ENCODE data around the gene ARID1B.

Gene ARID1B

DNA sequence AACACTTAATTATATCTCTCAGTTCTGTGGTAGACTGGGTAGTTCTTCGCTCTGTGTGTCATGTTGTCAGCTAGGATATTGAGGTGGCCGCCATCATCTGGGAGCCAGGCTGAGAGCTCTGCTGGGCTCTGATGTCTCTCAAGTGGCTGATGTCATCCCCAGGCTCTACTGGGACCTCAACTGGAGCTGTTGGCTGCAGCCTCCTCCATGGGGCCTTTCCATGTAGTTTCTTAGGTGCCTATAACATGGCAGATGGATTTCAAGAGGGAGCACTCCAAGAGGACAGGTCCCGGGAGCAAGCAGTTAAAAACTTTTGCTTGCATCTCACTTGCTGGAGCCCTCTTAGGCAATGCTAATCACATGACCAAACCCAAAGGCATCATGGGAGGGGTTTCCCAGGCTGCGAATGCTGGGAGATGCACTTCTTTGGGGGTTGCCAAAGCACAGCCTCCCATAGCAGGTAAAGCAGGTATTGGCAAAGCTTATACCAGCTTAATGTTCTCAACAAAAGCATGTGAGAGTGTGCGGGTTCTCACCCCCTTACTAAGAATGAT, 416.3 kb downstream of the ARID1B start:
- DNase-seq (ENCODE audit: low read depth), result no peak
- H3K4me3 ChIP-seq (ENCODE audit: control insufficient read depth, low read depth, low read length), result no peak overlapping the region
- TF ChIP-seq, protein P1, sequence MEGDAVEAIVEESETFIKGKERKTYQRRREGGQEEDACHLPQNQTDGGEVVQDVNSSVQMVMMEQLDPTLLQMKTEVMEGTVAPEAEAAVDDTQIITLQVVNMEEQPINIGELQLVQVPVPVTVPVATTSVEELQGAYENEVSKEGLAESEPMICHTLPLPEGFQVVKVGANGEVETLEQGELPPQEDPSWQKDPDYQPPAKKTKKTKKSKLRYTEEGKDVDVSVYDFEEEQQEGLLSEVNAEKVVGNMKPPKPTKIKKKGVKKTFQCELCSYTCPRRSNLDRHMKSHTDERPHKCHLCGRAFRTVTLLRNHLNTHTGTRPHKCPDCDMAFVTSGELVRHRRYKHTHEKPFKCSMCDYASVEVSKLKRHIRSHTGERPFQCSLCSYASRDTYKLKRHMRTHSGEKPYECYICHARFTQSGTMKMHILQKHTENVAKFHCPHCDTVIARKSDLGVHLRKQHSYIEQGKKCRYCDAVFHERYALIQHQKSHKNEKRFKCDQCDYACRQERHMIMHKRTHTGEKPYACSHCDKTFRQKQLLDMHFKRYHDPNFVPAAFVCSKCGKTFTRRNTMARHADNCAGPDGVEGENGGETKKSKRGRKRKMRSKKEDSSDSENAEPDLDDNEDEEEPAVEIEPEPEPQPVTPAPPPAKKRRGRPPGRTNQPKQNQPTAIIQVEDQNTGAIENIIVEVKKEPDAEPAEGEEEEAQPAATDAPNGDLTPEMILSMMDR (IDR thresholded peaks at IDR 0.05; ENCODE audit: control insufficient read depth, insufficient read depth, low read depth, low read length, missing control alignments), result no peak

DNA sequence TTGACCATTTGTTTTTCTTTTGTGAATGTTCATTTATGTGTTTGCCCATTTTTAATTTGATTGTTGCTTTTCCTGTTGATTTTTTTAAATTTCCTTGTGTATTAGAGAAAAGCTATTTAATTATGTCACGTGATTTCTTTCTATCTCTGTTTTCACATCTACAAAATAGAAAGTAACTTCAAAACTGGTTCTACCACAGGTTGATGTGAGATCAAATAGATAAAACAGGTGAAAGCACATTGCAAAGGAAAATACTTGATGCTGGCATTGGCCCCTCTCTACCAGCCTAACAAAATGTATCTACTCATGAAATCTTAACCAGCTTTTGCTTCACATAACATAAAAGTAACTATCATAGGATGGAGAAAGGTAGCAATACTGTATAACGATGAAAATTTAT, 416.9 kb downstream of the ARID1B start:
- TF ChIP-seq, protein P1 (IDR thresholded peaks at IDR 0.05; ENCODE audit: control insufficient read depth, insufficient read depth, low read depth, low read length, missing control alignments), result no peak
- no peak for DNase-seq (ENCODE audit: low read depth)
- H3K4me3 ChIP-seq (ENCODE audit: control insufficient read depth, low read depth, low read length), result no peak overlapping the region

DNA sequence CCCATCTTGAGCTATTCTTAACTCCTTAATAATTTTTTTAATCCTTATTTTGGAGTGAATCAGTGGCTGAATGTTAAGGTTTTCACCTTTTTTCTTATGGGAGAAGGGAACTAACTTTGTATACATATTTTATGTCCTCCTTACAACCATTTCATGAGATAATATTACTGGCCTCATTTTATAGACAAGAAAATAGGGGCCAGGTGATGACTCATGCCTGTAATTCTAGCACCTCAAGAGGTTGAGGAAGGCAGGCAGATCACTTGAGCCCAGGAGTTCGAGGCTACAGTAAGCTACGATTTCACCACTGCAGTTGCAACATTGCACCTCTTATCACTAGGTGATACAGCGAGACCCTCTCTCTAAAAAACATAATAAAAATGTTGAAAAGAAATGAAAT, 417.5 kb downstream of the ARID1B start:
- DNase-seq (ENCODE audit: low read depth), result no peak
- H3K4me3 ChIP-seq (ENCODE audit: control insufficient read depth, low read depth, low read length), result no peak overlapping the region
- TF ChIP-seq, protein P1 (IDR thresholded peaks at IDR 0.05; ENCODE audit: control insufficient read depth, insufficient read depth, low read depth, low read length, missing control alignments), result no peak

DNA sequence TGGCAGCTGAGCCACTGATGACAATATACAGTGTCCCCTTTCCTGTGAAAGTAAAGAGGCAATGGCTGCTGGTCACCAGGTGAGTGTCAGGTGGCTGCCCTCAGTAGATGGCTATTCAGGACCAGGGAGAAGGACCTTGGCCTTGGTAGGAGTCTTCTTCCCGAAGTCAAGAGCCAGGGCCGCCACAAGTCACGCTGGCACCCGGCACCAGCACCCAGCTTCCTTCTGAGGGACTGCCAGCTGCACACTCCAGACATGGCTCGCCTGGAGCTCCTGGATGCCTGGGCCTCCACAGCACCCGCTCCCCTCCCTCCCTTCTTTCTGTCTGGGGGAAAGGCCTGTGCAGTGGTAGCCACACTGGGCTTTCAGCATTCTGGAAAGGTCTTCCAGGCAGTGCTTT, 419.2 kb downstream of the ARID1B start:
- TF ChIP-seq, protein P1 (IDR thresholded peaks at IDR 0.05; ENCODE audit: control insufficient read depth, insufficient read depth, low read depth, low read length, missing control alignments), result no peak
- no peak for DNase-seq (ENCODE audit: low read depth)
- no peak overlapping the region for H3K4me3 ChIP-seq (ENCODE audit: control insufficient read depth, low read depth, low read length)

DNA sequence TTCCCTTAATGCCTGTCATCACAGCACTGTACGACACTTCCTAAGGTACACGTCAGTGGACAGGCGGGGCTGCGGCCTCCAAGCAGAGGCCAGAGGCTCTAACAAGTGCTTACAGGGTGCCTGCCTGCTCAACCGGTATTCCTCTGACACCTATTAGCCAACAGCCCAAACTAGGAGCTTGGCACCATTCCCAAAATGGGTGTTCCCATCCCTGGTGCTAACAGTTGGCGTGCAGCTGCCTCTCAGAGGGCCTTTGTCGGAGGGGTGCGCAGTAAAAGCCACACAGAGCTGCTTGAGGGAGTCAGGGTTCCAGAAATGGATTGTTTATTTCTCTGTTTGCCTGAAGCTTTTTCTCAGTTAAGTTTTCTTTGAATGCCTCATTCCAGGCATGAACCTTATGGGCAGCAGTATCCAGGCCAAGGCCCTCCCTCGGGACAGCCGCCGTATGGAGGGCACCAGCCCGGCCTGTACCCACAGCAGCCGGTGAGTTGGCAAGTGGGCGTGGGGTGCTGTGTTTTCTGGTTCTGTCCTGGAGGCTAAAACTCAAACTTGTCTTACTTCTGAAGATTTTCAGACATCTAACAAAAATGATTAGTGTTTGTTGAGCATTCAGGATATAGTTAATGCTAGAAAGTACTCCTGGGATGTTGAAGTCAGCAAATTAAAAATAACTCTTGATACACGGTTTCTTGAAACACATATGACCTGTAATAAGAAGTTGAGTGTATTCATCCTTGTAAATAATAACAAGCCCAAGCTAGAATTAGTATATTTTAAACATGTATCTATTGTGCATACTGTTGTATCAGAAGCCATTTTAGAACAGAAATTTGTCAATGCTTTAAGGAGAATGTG, 421.5 kb downstream of the ARID1B start:
- no peak for DNase-seq (ENCODE audit: low read depth)
- H3K4me3 ChIP-seq (ENCODE audit: control insufficient read depth, low read depth, low read length), result no peak overlapping the region
- TF ChIP-seq, protein P1 (IDR thresholded peaks at IDR 0.05; ENCODE audit: control insufficient read depth, insufficient read depth, low read depth, low read length, missing control alignments), result no peak

DNA sequence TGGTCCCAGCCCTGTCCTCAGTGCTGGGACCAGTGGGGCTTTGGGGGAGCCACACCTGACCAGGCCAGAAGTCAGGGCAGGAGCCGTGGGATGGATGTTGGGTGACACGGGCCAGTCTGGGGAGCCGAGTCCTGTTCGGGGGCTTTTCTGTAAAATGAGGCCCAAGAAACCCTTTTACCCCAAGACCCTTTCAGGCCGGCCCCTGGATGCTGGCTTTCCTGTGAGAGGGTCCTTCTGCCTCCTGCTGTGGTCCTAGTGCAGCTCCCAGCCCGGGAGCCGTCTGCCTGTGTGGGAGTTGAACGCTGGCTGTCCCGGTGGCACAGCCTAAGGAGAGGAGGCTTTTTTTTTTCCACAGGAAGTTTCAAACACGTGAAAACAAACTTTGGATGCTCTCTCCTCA, 422.9 kb downstream of the ARID1B start:
- no peak overlapping the region for H3K4me3 ChIP-seq (ENCODE audit: control insufficient read depth, low read depth, low read length)
- TF ChIP-seq, protein P1 (IDR thresholded peaks at IDR 0.05; ENCODE audit: control insufficient read depth, insufficient read depth, low read depth, low read length, missing control alignments), result no peak
- DNase-seq (ENCODE audit: low read depth), result no peak
